HCT116 (cell line): ENCODE results near the gene AMHR2.

Experiments
- CBX3 ChIP-seq: IDR thresholded peaks from 2 replicates; pipeline ENCODE4 v1.6.1; 2012; ENCODE audit warnings: low read depth
- CTCF ChIP-seq, 3 experiments: fragments of 200-600 bp in 1 of 3; sonication (generic) in 1 of 3; IDR thresholded peaks in 2 of 3; conservative IDR thresholded peaks in 1 of 3; 2 replicates each; pipeline ENCODE4 v1.5.1; 2012 to 2017; ENCODE audit warnings: low read depth in 2 of 3, low read length in 2 of 3, antibody characterized with exemption in 1 of 3, borderline replicate concordance in 1 of 3, control low read depth in 1 of 3, mild to moderate bottlenecking in 1 of 3, mixed read lengths in 1 of 3, mixed run types in 1 of 3, moderate library complexity in 1 of 3; ENCODE audit not compliant: insufficient read depth in 1 of 3
- SIN3A ChIP-seq: IDR thresholded peaks from 2 replicates; pipeline ENCODE4 v1.6.1; 2012; ENCODE audit warnings: low read depth
- TCF7L2 ChIP-seq: IDR thresholded peaks from 2 replicates; pipeline ENCODE4 v1.7.0; 2011; ENCODE audit warnings: borderline replicate concordance, inconsistent platforms; ENCODE audit not compliant: insufficient read depth, insufficient read length; ENCODE audit errors: extremely low read depth

GRCh38 chr12:53474077-53474476 is 50.4 kb downstream of the AMHR2 start:
- no peak for TF ChIP-seq TCF7L2
- TF ChIP-seq CTCF (IDR thresholded peaks at IDR 0.05 in 2 of 3, conservative IDR thresholded peaks at IDR 0.05 in 1 of 3; ENCODE audit: borderline replicate concordance in 1 of 3, insufficient read depth in 1 of 3, low read depth in 2 of 3, low read length in 2 of 3), result no peak
- no peak for TF ChIP-seq SIN3A
- TF ChIP-seq CBX3, result no peak
